Breast epithelium (tissue), 4 donors: ENCODE results near the gene ARL6IP1. TPM values are rescaled to one million over a fixed set of nuclear protein-coding genes. Genes with fewer than 3 reads are reported as not detected.

Experiments used
- DNase-seq, 2 donors: peaks; one replicate each; pipeline ENCODE4 v3.0.0-alpha.2; 2019; ENCODE audit warnings: low spot score in 2 of 2
- H3K27ac ChIP-seq, 2 donors: fragments of 200-600 bp; sonication (generic) in 1 of 2; one replicate each; pipeline ENCODE4 v1.5.1; 2016 to 2019; ENCODE audit warnings: mild to moderate bottlenecking in 1 of 2
- H3K27me3 ChIP-seq, 2 donors: fragments of 200-600 bp; sonication (generic) in 1 of 2; one replicate each; pipeline versions ENCODE4 v1.5.1 to v1.6.0; 2017 to 2019; ENCODE audit warnings: control low read depth in 1 of 2, mild to moderate bottlenecking in 1 of 2
- H3K36me3 ChIP-seq: fragments of 200-600 bp; one replicate; pipeline ENCODE4 v1.5.1; 2019
- H3K4me1 ChIP-seq, 2 donors: fragments of 200-600 bp; sonication (generic); one replicate each; pipeline ENCODE4 v1.5.1; 2016 to 2019; ENCODE audit warnings: control low read depth in 1 of 2
- H3K4me3 ChIP-seq, 3 donors: fragments of 200-600 bp; sonication (generic); 1 replicate in 2 of 3; 2 replicates in 1 of 3; pipeline ENCODE4 v1.5.1; 2016 to 2019; ENCODE audit warnings: mild to moderate bottlenecking in 3 of 3, moderate library complexity in 2 of 3
- H3K9me3 ChIP-seq, 2 donors: fragments of 200-600 bp; sonication (generic) in 1 of 2; one replicate each; pipeline ENCODE4 v1.5.1; 2016 to 2019; ENCODE audit warnings: control low read depth in 1 of 2
- CTCF ChIP-seq, 3 donors: fragments of 450-650 bp; IDR thresholded peaks; one replicate each; pipeline ENCODE4 v1.5.1; 2016 to 2017; ENCODE audit warnings: antibody characterized with exemption in 3 of 3, mild to moderate bottlenecking in 3 of 3, moderate library complexity in 3 of 3
- POLR2A ChIP-seq: fragments of 450-650 bp; IDR thresholded peaks from one replicate; pipeline ENCODE4 v1.6.1; 2016; ENCODE audit warnings: antibody characterized with exemption, mild to moderate bottlenecking, moderate library complexity
- POLR2AphosphoS5 ChIP-seq, 3 donors: sonication (generic); formaldehyde crosslinking; IDR thresholded peaks; one replicate each; pipeline ENCODE4 v1.6.1; 2017; ENCODE audit warnings: antibody characterized with exemption in 3 of 3
- intact Hi-C: fragments of 100-400 bp; cut with DNase I; formaldehyde crosslinking; loops from one replicate; pipeline ENCODE4 v1.15.1; 2023; ENCODE audit warnings: low total_unique reads
- total RNA-seq, 3 donors: library from RNA; depleted of rRNA; stranded (reverse); fragments of >200 nt; gene quantifications; one replicate each; pipeline ENCODE4 v1.1.0, GENCODE V29; 2016

ARL6IP1 gene
- total RNA-seq, 3 donors from 2014 or later, result 199 to 368 (median 302) TPM

GRCh38 chr16:18792836-18793433 is 8.4 kb downstream of the ARL6IP1 start:
- intact Hi-C loops, result no loop called here
- TF ChIP-seq POLR2AphosphoS5 (IDR thresholded peaks at IDR 0.05), result no peak
- no peak for TF ChIP-seq CTCF (IDR thresholded peaks at IDR 0.05)
- TF ChIP-seq POLR2A, result no peak

GRCh38 chr16:18789850-18790706 is 11.3 kb downstream of the ARL6IP1 start, which contains the start of gene RPS15A:
Gene RPS15A, minus strand, starts transcription at chr16:18790334. Its CDS starts 1,221 bp downstream, at chr16:18789113.
- Histone ChIP-seq H3K27ac (peak within 1 kb of the TSS; percentile 81 to 92), H3K4me1 (peaks cover 8 to 17% of the 10 kb centered on the region in 2 donors), H3K9me3 (no peaks in the 10 kb centered on the region), H3K27me3 (no peaks in the 10 kb centered on the region), H3K36me3 (peaks cover 3% of the 10 kb centered on the region), H3K4me3 (peak within 1 kb of the TSS; percentile 79 to 98 (median 97))
- TF ChIP-seq POLR2A (peak; percentile 57), CTCF (IDR thresholded peaks at IDR 0.05) (peak in 1 of 3 donors; percentile 10), POLR2AphosphoS5 (IDR thresholded peaks at IDR 0.05) (peak; percentile 95 to 99 (median 99))
- intact Hi-C loops, result no loop called here
- DNase-seq, result peak; percentile 92 to 95

More at GRCh38 chr16:18792836-18793433, 8.4 kb downstream of the ARL6IP1 start:
- no peaks in the 10 kb centered on the region for H3K36me3 ChIP-seq
- no peak overlapping the region for H3K27ac ChIP-seq
- no peak for DNase-seq
- no peak overlapping the region for H3K4me3 ChIP-seq
- H3K27me3 ChIP-seq, result no peaks in the 10 kb centered on the region
- no peaks in the 10 kb centered on the region for H3K9me3 ChIP-seq
- H3K4me1 ChIP-seq, result peaks cover 5 to 10% of the 10 kb centered on the region in 2 donors

- TF ChIP-seq POLR2A, result no peak
- no peak for TF ChIP-seq CTCF (IDR thresholded peaks at IDR 0.05)
- no peak for TF ChIP-seq POLR2AphosphoS5 (IDR thresholded peaks at IDR 0.05)
- Histone ChIP-seq H3K9me3 (no peaks in the 10 kb centered on the region), H3K27me3 (no peaks in the 10 kb centered on the region), H3K27ac (peak overlapping the region; percentile 81 to 92), H3K4me1 (peaks cover 8 to 17% of the 10 kb centered on the region in 2 donors), H3K36me3 (peaks cover 5% of the 10 kb centered on the region), H3K4me3 (peak overlapping the region; percentile 79 to 98 (median 97))
- intact Hi-C loops, result no loop called here
- no peak for DNase-seq
These were observed 11.9 kb downstream of the ARL6IP1 start for GRCh38 chr16:18789515-18789849.

DNA sequence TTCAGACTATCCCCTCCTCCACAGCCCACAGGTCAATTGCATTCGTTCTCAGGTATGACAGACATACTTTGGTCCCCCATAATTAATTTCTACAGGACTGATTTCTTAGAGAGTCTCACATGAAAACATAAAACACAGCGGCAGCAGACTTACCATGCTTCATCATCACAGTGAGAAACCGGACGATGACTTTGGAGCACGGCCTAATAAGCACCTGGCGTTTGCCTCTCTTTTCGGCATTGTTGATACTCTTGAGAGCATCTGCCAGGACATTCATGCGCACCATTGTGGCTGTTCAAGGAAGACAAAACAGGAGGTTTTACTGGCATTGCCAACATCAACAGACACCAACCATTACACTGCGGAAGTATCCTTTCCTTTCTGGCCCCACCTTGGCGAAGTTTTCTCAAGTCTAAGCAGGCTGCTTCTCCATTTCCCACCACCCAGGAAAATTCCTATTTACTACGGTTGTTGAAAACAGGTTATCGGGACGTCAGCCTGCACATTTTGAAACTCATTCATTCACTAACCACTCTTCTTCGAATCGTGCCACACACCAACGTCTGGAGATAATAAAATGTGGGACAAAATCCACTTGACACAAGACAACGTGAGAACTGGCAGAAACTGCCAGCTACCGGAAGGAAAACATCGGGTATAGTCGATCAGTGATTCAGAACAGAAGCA is 12.4 kb downstream of the ARL6IP1 start:
- peaks cover 8 to 17% of the 10 kb centered on the region in 2 donors for H3K4me1 ChIP-seq
- peak overlapping the region; percentile 81 to 92 for H3K27ac ChIP-seq
- peak overlapping the region; percentile 79 to 98 (median 97) for H3K4me3 ChIP-seq
- no peaks in the 10 kb centered on the region for H3K9me3 ChIP-seq
- H3K36me3 ChIP-seq, result peaks cover 10% of the 10 kb centered on the region
- DNase-seq, result no peak
- TF ChIP-seq CTCF (IDR thresholded peaks at IDR 0.05) (no peak), POLR2AphosphoS5 (IDR thresholded peaks at IDR 0.05) (no peak), POLR2A (no peak)
- no peaks in the 10 kb centered on the region for H3K27me3 ChIP-seq
- intact Hi-C loops, result no loop called here
